Upper lobe of left lung (tissue), 6 donors: ENCODE data around the gene TPRA1. TPM values are rescaled to one million over a fixed set of nuclear protein-coding genes. Genes with fewer than 3 reads are reported as not detected.

Experiments
- ATAC-seq, 2 donors: fragments of 200-7000 bp; cut with Tn5 transposase; one replicate each; pipeline ENCODE4 v1.9.1; 2022; ENCODE audit warnings: mild to moderate bottlenecking in 2 of 2, moderate library complexity in 2 of 2; ENCODE audit not compliant: low FRiP score in 2 of 2
- DNase-seq, 2 donors: peaks; one replicate each; pipeline ENCODE4 v3.0.0-alpha.2; 2019 to 2020
- H3K27ac ChIP-seq, 4 donors: fragments of 200-600 bp; sonication (generic); one replicate each; pipeline ENCODE4 v1.5.1; 2016 to 2019
- H3K27me3 ChIP-seq, 4 donors: fragments of 200-600 bp; sonication (generic); one replicate each; pipeline ENCODE4 v1.5.1; 2017 to 2019
- H3K36me3 ChIP-seq, 4 donors: fragments of 200-600 bp; sonication (generic); one replicate each; pipeline ENCODE4 v1.5.1; 2016 to 2019
- H3K4me1 ChIP-seq, 4 donors: fragments of 200-600 bp; sonication (generic); one replicate each; pipeline ENCODE4 v1.5.1; 2018 to 2019
- H3K4me3 ChIP-seq, 4 donors: fragments of 200-600 bp; sonication (generic); one replicate each; pipeline ENCODE4 v1.5.1; 2017 to 2019; ENCODE audit warnings: mild to moderate bottlenecking in 2 of 4, moderate library complexity in 1 of 4
- H3K9me3 ChIP-seq, 4 donors: fragments of 200-600 bp; sonication (generic); one replicate each; pipeline ENCODE4 v1.5.1; 2018 to 2019
- CTCF ChIP-seq, 6 experiments: fragments of 450-650 bp in 4 of 6; fragments of 200-600 bp in 2 of 6; sonication (generic) in 2 of 6; IDR thresholded peaks; one replicate each; pipeline ENCODE4 v1.5.1; 2016 to 2019; ENCODE audit warnings: antibody characterized with exemption in 6 of 6
- EP300 ChIP-seq, 4 donors: sonication (generic); formaldehyde crosslinking; IDR thresholded peaks; one replicate each; pipeline ENCODE4 v1.5.1; 2017; ENCODE audit warnings: antibody characterized with exemption in 4 of 4, control low read depth in 2 of 4
- POLR2A ChIP-seq, 4 donors: fragments of 450-650 bp; IDR thresholded peaks; one replicate each; pipeline ENCODE4 v1.5.1; 2016 to 2017; ENCODE audit warnings: antibody characterized with exemption in 4 of 4, mild to moderate bottlenecking in 2 of 4
- POLR2AphosphoS5 ChIP-seq, 2 donors: sonication (generic); formaldehyde crosslinking; IDR thresholded peaks; one replicate each; pipeline ENCODE4 v1.5.1; 2017; ENCODE audit warnings: antibody characterized with exemption in 2 of 2
- WGBS, 2 donors: methylation state at CpG; one replicate each; pipeline ENCODE4 v1.1.5; 2017 to 2018; 5-methylcytosine and 5-hydroxymethylcytosine counted together
- total RNA-seq, 6 donors: library from RNA; depleted of rRNA in 4 of 6; stranded (reverse); fragments of >200 nt in 4 of 6; gene quantifications; one replicate each; pipeline versions ENCODE4 v1.1.0 to v1.2.1, GENCODE V29; 2016 to 2021
- donor health status: DM: no; HTN: no; CAD: no; lungs with moderate emphysema.
- donor health status: DM: no; HTN: yes; CAD: no; lungs with severe emphysema.

TPRA1 gene
- total RNA-seq, 6 donors from 2014 or later, result 16.8 to 44.4 (median 40.3) TPM

- WGBS, 2 donors, result 94% methylated on average over 6 of the region's 6 CpGs
- H3K27ac ChIP-seq, result no peak overlapping the region
- H3K27me3 ChIP-seq, result no peaks in the 10 kb centered on the region
- DNase-seq (no peak), ATAC-seq (no peak)
- H3K4me3 ChIP-seq, result no peak overlapping the region
- TF ChIP-seq CTCF (IDR thresholded peaks at IDR 0.05), result no peak
- TF ChIP-seq POLR2A (IDR thresholded peaks at IDR 0.05), result no peak
- TF ChIP-seq POLR2AphosphoS5 (IDR thresholded peaks at IDR 0.05), result no peak
- no peak for TF ChIP-seq EP300 (IDR thresholded peaks at IDR 0.05)
- peaks cover 32 to 51% (median 35%) of the 10 kb centered on the region in 4 donors for H3K4me1 ChIP-seq
- no peaks in the 10 kb centered on the region for H3K9me3 ChIP-seq
- H3K36me3 ChIP-seq, result peaks cover 0 to 12% (median under 1%) of the 10 kb centered on the region in 4 donors
Observed at GRCh38 chr3:127584734-127585133, 5.8 kb downstream of the TPRA1 start.

GRCh38 chr3:127580327-127581060, 10.0 kb downstream of the TPRA1 start:
- no peak for ATAC-seq
- Histone ChIP-seq H3K27me3 (no peaks in the 10 kb centered on the region), H3K36me3 (peaks cover 0 to 44% (median 19%) of the 10 kb centered on the region in 4 donors), H3K9me3 (no peaks in the 10 kb centered on the region), H3K4me1 (peaks cover 10 to 25% (median 14%) of the 10 kb centered on the region in 4 donors), H3K27ac (no peak overlapping the region), H3K4me3 (no peak overlapping the region)
- no peak for TF ChIP-seq POLR2AphosphoS5 (IDR thresholded peaks at IDR 0.05)
- TF ChIP-seq CTCF (IDR thresholded peaks at IDR 0.05), result no peak
- TF ChIP-seq POLR2A (IDR thresholded peaks at IDR 0.05), result no peak
- TF ChIP-seq EP300 (IDR thresholded peaks at IDR 0.05), result no peak
- WGBS, 2 donors, result 75 to 83% methylated on average over 4 to 7 of the region's 11 CpGs
- no peak for DNase-seq

- no peak for TF ChIP-seq POLR2A (IDR thresholded peaks at IDR 0.05)
- TF ChIP-seq POLR2AphosphoS5 (IDR thresholded peaks at IDR 0.05), result no peak
- no peak for TF ChIP-seq CTCF (IDR thresholded peaks at IDR 0.05)
- TF ChIP-seq EP300 (IDR thresholded peaks at IDR 0.05), result no peak
- Histone ChIP-seq H3K27me3 (no peaks in the 10 kb centered on the region), H3K27ac (no peak overlapping the region), H3K4me1 (peaks cover 9 to 21% (median 13%) of the 10 kb centered on the region in 4 donors), H3K36me3 (peaks cover 0 to 55% (median 28%) of the 10 kb centered on the region in 4 donors), H3K4me3 (no peak overlapping the region), H3K9me3 (no peaks in the 10 kb centered on the region)
- ATAC-seq, result no peak
- 97% methylated on average over 5 of the region's 6 CpGs; no CpG with 5 or more reads in 1 of the 2 donors for WGBS, 2 donors
- no peak for DNase-seq
Observed at GRCh38 chr3:127578802-127579201, 11.7 kb downstream of the TPRA1 start.

GRCh38 chr3:127578168-127578567, 12.4 kb downstream of the TPRA1 start:
- Histone ChIP-seq H3K9me3 (no peaks in the 10 kb centered on the region), H3K27me3 (no peaks in the 10 kb centered on the region), H3K4me1 (peaks cover 9 to 21% (median 13%) of the 10 kb centered on the region in 4 donors), H3K27ac (no peak overlapping the region), H3K4me3 (no peak overlapping the region), H3K36me3 (peaks cover under 1 to 62% (median 34%) of the 10 kb centered on the region in 4 donors)
- TF ChIP-seq CTCF (IDR thresholded peaks at IDR 0.05) (no peak), EP300 (IDR thresholded peaks at IDR 0.05) (no peak), POLR2AphosphoS5 (IDR thresholded peaks at IDR 0.05) (no peak), POLR2A (IDR thresholded peaks at IDR 0.05) (no peak)
- ATAC-seq (no peak), DNase-seq (no peak)
- 90 to 92% methylated on average over 2 of the region's 2 CpGs for WGBS, 2 donors
